ENCODE data around the gene SLC66A1.

DNA sequence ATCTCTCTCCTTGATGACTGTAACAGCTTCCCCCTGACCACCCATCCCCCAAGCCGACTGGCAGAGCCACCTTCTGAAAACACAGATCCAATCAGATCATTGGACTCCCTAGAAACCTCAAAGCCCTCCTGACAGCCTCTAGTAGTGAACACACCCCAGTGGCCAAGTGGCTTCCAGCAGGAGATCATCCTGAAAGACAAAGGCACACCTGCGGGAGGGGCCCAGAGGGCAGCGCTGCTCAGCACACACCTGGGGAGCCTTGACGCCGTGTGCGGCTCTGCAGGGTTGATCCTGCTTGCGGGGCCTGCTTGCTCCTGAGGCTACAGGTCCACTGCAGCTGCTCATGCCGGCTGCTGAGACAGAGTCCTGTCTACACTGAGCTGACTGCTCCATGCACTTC, 41.5 kb downstream of the SLC66A1 start:
- TF ChIP-seq, protein P1, sequence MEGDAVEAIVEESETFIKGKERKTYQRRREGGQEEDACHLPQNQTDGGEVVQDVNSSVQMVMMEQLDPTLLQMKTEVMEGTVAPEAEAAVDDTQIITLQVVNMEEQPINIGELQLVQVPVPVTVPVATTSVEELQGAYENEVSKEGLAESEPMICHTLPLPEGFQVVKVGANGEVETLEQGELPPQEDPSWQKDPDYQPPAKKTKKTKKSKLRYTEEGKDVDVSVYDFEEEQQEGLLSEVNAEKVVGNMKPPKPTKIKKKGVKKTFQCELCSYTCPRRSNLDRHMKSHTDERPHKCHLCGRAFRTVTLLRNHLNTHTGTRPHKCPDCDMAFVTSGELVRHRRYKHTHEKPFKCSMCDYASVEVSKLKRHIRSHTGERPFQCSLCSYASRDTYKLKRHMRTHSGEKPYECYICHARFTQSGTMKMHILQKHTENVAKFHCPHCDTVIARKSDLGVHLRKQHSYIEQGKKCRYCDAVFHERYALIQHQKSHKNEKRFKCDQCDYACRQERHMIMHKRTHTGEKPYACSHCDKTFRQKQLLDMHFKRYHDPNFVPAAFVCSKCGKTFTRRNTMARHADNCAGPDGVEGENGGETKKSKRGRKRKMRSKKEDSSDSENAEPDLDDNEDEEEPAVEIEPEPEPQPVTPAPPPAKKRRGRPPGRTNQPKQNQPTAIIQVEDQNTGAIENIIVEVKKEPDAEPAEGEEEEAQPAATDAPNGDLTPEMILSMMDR (IDR thresholded peaks at IDR 0.05), result no peak
- no peak for TF ChIP-seq POLR2A (IDR thresholded peaks at IDR 0.05)
- TF ChIP-seq POLR2AphosphoS5 (IDR thresholded peaks at IDR 0.05), result no peak
